K562 (cell line): ENCODE results near the gene WDR64. TPM values are rescaled to one million over a fixed set of nuclear protein-coding genes. Genes with fewer than 3 reads are reported as not detected.

Experiments
- BMI1 ChIP-seq: fragments of 150-350 bp; IDR thresholded peaks from 2 replicates; pipeline ENCODE4 v1.6.1; 2014; ENCODE audit warnings: low read length
- CHAMP1 ChIP-seq: fragments of 450-650 bp; IDR thresholded peaks from 2 replicates; pipeline ENCODE4 v1.6.1; 2016; ENCODE audit warnings: mild to moderate bottlenecking
- CREB3 ChIP-seq: fragments of 450-650 bp; conservative IDR thresholded peaks from 2 replicates; pipeline ENCODE4 v1.6.1; 2016; ENCODE audit warnings: missing genetic modification characterization, low read depth, mild to moderate bottlenecking, missing compliant biosample characterization, moderate library complexity
- EP400 ChIP-seq: fragments of 450-650 bp; IDR thresholded peaks from 2 replicates; pipeline ENCODE4 v1.6.1; 2017; ENCODE audit warnings: antibody characterized with exemption, mild to moderate bottlenecking, moderate library complexity
- EZH2 ChIP-seq: IDR thresholded peaks from 2 replicates; pipeline ENCODE4 v1.6.1; 2012; ENCODE audit warnings: low read depth, mild to moderate bottlenecking, inconsistent platforms, low read length, borderline replicate concordance
- FOXP1 ChIP-seq: sonication (generic); formaldehyde crosslinking; IDR thresholded peaks from 2 replicates; pipeline ENCODE4 v1.8.0; 2022; ENCODE audit warnings: mild to moderate bottlenecking, missing genetic modification reagents
- HIVEP1 ChIP-seq: fragments of 250-450 bp; sonication (Bioruptor Pico); IDR thresholded peaks from 2 replicates; pipeline ENCODE4 v1.4.0; 2020; ENCODE audit warnings: mild to moderate bottlenecking
- KLF10 ChIP-seq: fragments of 250-450 bp; sonication (Bioruptor Pico); IDR thresholded peaks from 2 replicates; pipeline ENCODE4 v1.6.1; 2021; ENCODE audit warnings: matching md5 sums
- MBD2 ChIP-seq: sonication (generic); IDR thresholded peaks from 2 replicates; pipeline ENCODE4 v1.6.1; 2016; ENCODE audit warnings: low read depth, borderline replicate concordance
- MCM5 ChIP-seq: fragments of 450-650 bp; IDR thresholded peaks from 2 replicates; pipeline ENCODE4 v1.6.1; 2016; ENCODE audit warnings: low read depth
- NR2C1 ChIP-seq, 2 experiments: fragments of 450-650 bp; IDR thresholded peaks; 2 replicates each; pipeline ENCODE4 v1.6.1; 2017; ENCODE audit warnings: mild to moderate bottlenecking in 2 of 2, antibody characterized with exemption in 1 of 2, inconsistent platforms in 1 of 2, missing compliant biosample characterization in 1 of 2, missing genetic modification characterization in 1 of 2
- NR4A1 ChIP-seq, 2 experiments: fragments of 250-450 bp in 1 of 2; fragments of 450-650 bp in 1 of 2; sonication (Bioruptor Pico) in 1 of 2; IDR thresholded peaks; 2 replicates each; pipeline versions ENCODE4 v1.4.0 to v1.6.1; 2016 to 2020; ENCODE audit warnings: mild to moderate bottlenecking in 2 of 2, missing compliant biosample characterization in 1 of 2, missing genetic modification characterization in 1 of 2, moderate library complexity in 1 of 2
- OTX1 ChIP-seq: fragments of 450-650 bp; formaldehyde crosslinking; IDR thresholded peaks from 2 replicates; pipeline ENCODE4 v1.4.0; 2022; ENCODE audit warnings: mild to moderate bottlenecking
- POLR2AphosphoS2 ChIP-seq: IDR thresholded peaks from 2 replicates; pipeline ENCODE4 v1.6.1; 2012; ENCODE audit warnings: low read length, improper control_type of control experiment
- RFX1 ChIP-seq: fragments of 450-650 bp; IDR thresholded peaks from 2 replicates; pipeline ENCODE4 v1.6.1; 2016; ENCODE audit warnings: mild to moderate bottlenecking, moderate library complexity
- TCF15 ChIP-seq: fragments of 250-450 bp; sonication (Bioruptor Pico); IDR thresholded peaks from 2 replicates; pipeline ENCODE4 v1.8.0; 2022; ENCODE audit warnings: moderate library complexity, mild to moderate bottlenecking, inconsistent platforms
- THAP12 ChIP-seq: fragments of 250-450 bp; sonication (Bioruptor Pico); IDR thresholded peaks from 2 replicates; pipeline ENCODE4 v1.9.0; 2021; ENCODE audit warnings: mild to moderate bottlenecking, inconsistent platforms
- ZBTB43 ChIP-seq: sonication (generic); formaldehyde crosslinking; IDR thresholded peaks from 2 replicates; pipeline ENCODE4 v1.8.0; 2023; ENCODE audit warnings: mild to moderate bottlenecking, missing genetic modification reagents
- ZC3H11A ChIP-seq: IDR thresholded peaks from 2 replicates; pipeline ENCODE4 v1.6.1; 2012; ENCODE audit warnings: low read depth, low read length, improper control_type of control experiment
- ZNF239 ChIP-seq: fragments of 250-450 bp; sonication (Bioruptor Pico); IDR thresholded peaks from 2 replicates; pipeline ENCODE4 v1.4.0; 2020; ENCODE audit warnings: mild to moderate bottlenecking
- ZNF431 ChIP-seq: sonication (generic); formaldehyde crosslinking; IDR thresholded peaks from 2 replicates; pipeline ENCODE4 v1.8.0; 2022; ENCODE audit warnings: mild to moderate bottlenecking, missing genetic modification reagents
- ZNF561 ChIP-seq: fragments of 450-650 bp; formaldehyde crosslinking; conservative IDR thresholded peaks from 2 replicates; pipeline ENCODE4 v1.4.0; 2020; ENCODE audit warnings: mild to moderate bottlenecking, moderate library complexity
- polyA plus RNA-seq, 8 experiments: library from polyadenylated mRNA; depleted of rRNA in 4 of 8; stranded (reverse) in 5 of 8; unstranded in 3 of 8; fragments of >200 nt; fragmentation: Nextera tagmentation in 2 of 8; fragmentation: Illumina TruSeq in 1 of 8; extraction: Ambion mirVana in 2 of 8; extraction: Trizol in 1 of 8; gene quantifications; 2 replicates each; pipeline versions ENCODE4 v1.2.1 to v1.2.3, GENCODE V29; 2011 to 2014; ENCODE audit warnings: inconsistent platforms in 1 of 8, missing spikeins in 1 of 8
- total RNA-seq, 7 experiments: library from RNA; depleted of rRNA in 6 of 7; stranded (reverse); fragments of >200 nt in 6 of 7; fragmentation: Illumina TruSeq in 2 of 7; extraction: Trizol in 2 of 7; gene quantifications; 2 replicates each; pipeline versions ENCODE4 v1.2.1 to v1.2.3, GENCODE V29; 2011 to 2021; ENCODE audit warnings: low replicate concordance in 1 of 7

WDR64 gene
- total and polyA plus RNA-seq, 9 of the 15 experiments (the other 6 are each of a cell fraction or from before 2014, with no cell fraction given): 0.06 to 0.29 (median 0.19) TPM; not detected in 5

GRCh38 chr1:241823925-241824324, 171.8 kb downstream of the WDR64 start (continued):
- peak; percentile 67; the same call in 1 of the 2 replicates for TF ChIP-seq CHAMP1
- no peak for TF ChIP-seq ZNF561
- no peak for TF ChIP-seq BMI1
- no peak for TF ChIP-seq THAP12 (CRISPR knock-in tag)
- TF ChIP-seq ZNF431 (CRISPR knock-in tag): no peak
- no peak for TF ChIP-seq MBD2
- no peak for TF ChIP-seq ZBTB43 (CRISPR knock-in tag)
- no peak for TF ChIP-seq KLF10 (CRISPR knock-in tag)
- TF ChIP-seq EP400: no peak
- TF ChIP-seq ZC3H11A: no peak
- TF ChIP-seq POLR2AphosphoS2: no peak
- no peak for TF ChIP-seq MCM5
- TF ChIP-seq HIVEP1: no peak
- TF ChIP-seq TCF15 (CRISPR knock-in tag): no peak
- no peak for TF ChIP-seq EZH2
- TF ChIP-seq NR2C1 (IDR thresholded peaks at IDR 0.05): no peak
- TF ChIP-seq NR2C1 (tag; IDR thresholded peaks at IDR 0.05): no peak
- no peak for TF ChIP-seq OTX1 (CRISPR knock-in tag)
- no peak for TF ChIP-seq CREB3 (tag)
- TF ChIP-seq ZNF239 (CRISPR knock-in tag): no peak
- no peak for TF ChIP-seq NR4A1 (CRISPR knock-in tag; IDR thresholded peaks at IDR 0.05)
- TF ChIP-seq NR4A1 (tag; IDR thresholded peaks at IDR 0.05): no peak
- no peak for TF ChIP-seq FOXP1 (CRISPR knock-in tag)
- no peak for TF ChIP-seq RFX1
